ENCODE data around the gene HCN1.
"Not testable (repeated sequence)": the region's sequence is repeated elsewhere in the genome, so short reads cannot be mapped to it uniquely, and the experiment has no call there.

Gene HCN1

DNA sequence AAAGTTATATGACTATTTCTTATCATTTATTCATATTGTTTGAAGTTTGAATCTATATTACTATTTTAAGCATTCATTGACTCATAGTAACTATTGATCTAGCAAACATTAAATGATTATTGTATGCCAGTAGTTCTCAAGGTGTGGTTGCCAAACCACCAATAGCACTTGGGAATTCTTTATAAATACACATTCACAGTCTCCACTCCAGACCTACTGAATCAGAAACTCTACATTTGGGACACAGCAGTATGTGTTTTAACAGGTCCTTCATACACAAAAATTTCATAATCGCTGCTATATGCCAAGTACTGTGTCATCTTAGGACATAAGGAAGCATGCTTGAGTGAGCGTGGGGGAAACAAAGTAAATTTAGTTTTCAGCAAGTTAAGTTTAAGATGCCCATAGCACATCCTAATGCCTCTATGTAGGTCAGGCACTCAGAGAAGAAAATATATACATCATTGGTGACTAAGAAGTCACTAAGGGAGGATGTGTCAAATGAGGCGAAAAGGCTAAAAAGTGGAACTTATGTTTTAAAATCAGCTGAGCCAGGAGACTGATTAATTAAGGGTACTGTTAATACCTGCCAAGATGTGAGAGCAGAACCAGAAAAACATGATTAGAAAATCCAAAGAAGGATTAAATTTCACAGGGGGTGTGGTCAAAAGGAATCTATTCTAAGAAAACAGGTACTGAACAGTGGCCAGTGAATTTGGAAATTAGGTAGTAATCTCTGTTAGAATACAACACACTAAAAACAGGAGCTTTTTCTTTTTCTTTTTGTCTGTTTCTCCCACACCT is 340.8 kb downstream of the HCN1 start:
- DNase-seq = no peak
- TF ChIP-seq GATA1 (IDR thresholded peaks at IDR 0.05; ENCODE audit: low read depth, low read length) = no peak

DNA sequence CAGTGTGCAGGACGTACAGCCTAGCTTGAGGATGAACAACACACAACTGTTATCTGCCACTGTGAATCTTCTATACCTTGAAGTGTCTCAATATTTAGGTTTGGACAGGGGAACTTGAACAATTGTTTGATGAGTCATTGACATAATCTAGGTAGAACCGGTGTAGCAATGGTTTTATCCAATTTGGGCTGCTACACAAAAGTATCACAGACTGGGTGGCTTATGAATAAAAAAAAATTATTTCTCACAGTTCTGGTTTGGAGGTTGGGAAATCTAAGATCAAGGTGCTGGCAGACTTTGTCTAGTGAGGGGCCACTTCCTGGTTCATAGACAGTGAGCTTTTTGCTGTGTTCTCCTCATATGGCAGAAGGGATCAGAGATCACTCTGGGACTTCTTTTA is 359.7 kb downstream of the HCN1 start:
- TF ChIP-seq GATA1 (IDR thresholded peaks at IDR 0.05; ENCODE audit: low read depth, low read length) = no peak
- no peak for TF ChIP-seq POLR2A (IDR thresholded peaks at IDR 0.05; ENCODE audit: low read length)
- DNase-seq = no peak

DNA sequence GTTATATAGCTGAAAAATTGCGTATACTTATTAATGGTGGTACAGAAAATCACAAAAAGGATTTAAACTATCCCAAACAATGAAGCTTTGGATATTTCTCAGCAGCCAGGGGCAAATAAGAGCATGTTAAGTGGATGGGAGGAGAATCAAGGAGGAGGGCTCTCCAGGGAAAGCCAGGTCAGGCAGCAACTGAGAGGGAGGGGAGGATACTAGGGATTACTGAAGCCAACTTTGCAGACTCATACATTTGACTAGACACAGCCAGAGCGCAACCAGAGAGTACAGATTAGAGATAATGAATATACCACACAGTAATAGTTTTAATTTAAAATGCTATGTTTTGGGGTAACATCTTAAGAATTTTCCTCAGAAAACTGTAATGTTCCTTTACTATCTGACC is 360.2 kb downstream of the HCN1 start:
- no peak for TF ChIP-seq GATA1 (IDR thresholded peaks at IDR 0.05; ENCODE audit: low read depth, low read length)
- TF ChIP-seq POLR2A (IDR thresholded peaks at IDR 0.05; ENCODE audit: low read length) = no peak
- no peak for DNase-seq

DNA sequence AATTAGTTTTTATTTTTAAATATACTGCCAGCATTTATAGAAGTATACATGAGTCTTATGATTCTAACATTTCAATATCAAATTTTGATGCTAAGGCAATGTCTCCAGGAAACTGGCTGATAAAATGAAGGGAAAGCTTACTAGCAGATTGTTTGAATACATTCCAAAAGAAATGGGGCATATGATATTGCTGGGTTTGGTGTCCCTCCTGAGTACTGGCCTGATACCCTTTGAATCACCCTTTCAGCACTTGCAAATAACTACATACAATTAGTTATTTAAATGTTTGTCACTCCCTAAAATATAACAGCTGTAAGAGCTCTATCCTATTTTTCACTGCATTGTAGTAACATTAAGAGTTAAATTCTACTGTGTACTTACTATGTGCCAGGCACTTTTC is 360.8 kb downstream of the HCN1 start:
- TF ChIP-seq POLR2A (IDR thresholded peaks at IDR 0.05; ENCODE audit: low read length) (no peak), GATA1 (IDR thresholded peaks at IDR 0.05; ENCODE audit: low read depth, low read length) (no peak)
- no peak for DNase-seq

GRCh38 chr5:45334939-45335338 is 361.2 kb downstream of the HCN1 start:
- TF ChIP-seq GATA1 (IDR thresholded peaks at IDR 0.05; ENCODE audit: low read depth, low read length) (no peak), POLR2A (IDR thresholded peaks at IDR 0.05; ENCODE audit: low read length) (no peak)
- DNase-seq = no peak

GRCh38 chr5:45312627-45313026 is 383.6 kb downstream of the HCN1 start:
- not testable (repeated sequence) for DNase-seq

GRCh38 chr5:45295231-45295630 is 400.9 kb downstream of the HCN1 start:
- no peak for DNase-seq

DNA sequence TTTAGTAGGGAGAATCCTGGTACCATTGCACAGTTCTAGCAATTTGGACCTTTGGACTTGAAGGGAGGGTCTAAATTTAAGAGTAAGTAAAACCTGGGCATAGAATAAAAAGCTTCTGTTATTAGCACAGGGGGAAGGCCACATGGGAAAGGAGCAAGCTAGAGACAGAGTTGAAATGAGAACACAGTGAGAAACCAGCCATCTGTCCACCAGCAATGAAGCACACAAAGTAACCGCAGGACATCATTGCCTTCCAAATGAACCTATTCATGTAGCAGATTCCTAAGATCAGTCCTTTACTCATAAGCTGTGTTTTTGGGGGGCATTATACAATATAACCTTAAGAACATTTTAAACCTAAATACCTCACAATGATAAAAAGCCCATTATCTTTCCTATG is 407.4 kb downstream of the HCN1 start:
- DNase-seq = no peak
- no peak for TF ChIP-seq POLR2A (IDR thresholded peaks at IDR 0.05; ENCODE audit: low read length)
- TF ChIP-seq GATA1 (IDR thresholded peaks at IDR 0.05; ENCODE audit: low read depth, low read length) = no peak

More at GRCh38 chr5:45295231-45295630, 400.9 kb downstream of the HCN1 start:
- no peak for TF ChIP-seq POLR2A (IDR thresholded peaks at IDR 0.05; ENCODE audit: low read length)

DNA sequence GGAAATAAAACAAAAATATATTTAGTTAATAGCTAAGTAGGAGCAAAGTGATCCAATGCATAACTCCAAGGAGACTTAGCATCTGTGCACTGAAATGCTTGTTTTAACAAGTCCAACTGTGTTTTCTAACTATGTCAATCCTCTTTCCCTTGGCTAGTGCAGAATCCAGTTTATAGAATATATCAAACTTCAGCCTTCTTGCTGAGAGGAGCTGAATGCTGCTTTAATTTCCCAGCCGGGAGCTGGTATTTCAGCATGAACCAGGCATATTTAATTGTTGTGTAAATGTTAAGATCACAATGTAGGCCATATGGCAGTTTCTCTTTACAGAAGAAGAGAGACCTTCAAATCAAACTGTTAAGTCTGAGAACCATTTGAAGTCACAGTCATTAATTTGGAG is 411.7 kb downstream of the HCN1 start:
- DNase-seq = no peak
- no peak for TF ChIP-seq POLR2A (IDR thresholded peaks at IDR 0.05; ENCODE audit: low read length)
- no peak for TF ChIP-seq GATA1 (IDR thresholded peaks at IDR 0.05; ENCODE audit: low read depth, low read length)

GRCh38 chr5:45281081-45281480 is 415.1 kb downstream of the HCN1 start:
- no peak for TF ChIP-seq POLR2A (IDR thresholded peaks at IDR 0.05; ENCODE audit: low read length)
- no peak for TF ChIP-seq GATA1 (IDR thresholded peaks at IDR 0.05; ENCODE audit: low read depth, low read length)
- DNase-seq = no peak

DNA sequence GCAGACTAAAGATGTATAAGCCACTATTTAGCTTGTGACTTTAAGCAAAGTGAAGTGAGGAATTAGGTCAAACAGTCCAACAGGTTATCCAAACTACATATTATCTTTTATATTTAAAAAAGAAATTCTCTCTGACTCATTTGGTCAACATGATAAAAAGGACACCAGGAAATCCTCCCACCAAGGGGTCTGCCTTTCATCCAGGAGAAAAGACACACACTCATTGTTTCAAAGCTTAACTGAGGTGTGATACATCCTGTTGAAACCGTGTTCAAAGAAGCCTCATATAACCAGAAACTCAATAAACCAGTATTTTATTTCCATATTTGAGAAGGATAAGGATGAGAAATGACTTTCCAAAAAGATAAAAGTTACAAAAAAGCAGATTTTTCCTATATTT is 417.1 kb downstream of the HCN1 start:
- DNase-seq = no peak
- TF ChIP-seq GATA1 (IDR thresholded peaks at IDR 0.05; ENCODE audit: low read depth, low read length) (no peak), POLR2A (IDR thresholded peaks at IDR 0.05; ENCODE audit: low read length) (no peak)

DNA sequence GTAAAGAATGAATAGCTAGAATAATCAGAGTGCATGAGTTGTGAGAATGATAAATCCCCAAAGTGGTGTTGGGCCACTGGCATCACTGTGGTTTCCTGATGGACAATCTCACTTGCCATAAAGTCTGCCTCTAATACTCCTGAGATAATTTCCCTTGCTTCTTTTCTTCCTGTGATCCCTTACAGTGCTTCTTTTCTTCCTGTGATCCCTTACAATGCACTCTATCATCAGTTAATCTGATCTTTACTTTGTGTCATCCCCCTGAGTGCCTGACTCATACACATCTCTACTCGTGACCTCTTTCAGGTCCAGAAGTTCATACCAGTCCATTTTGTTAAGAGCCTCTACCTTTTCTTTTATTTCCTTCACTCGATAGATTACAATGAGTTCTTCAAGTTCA is 418.3 kb downstream of the HCN1 start:
- no peak for TF ChIP-seq GATA1 (IDR thresholded peaks at IDR 0.05; ENCODE audit: low read depth, low read length)
- TF ChIP-seq POLR2A (IDR thresholded peaks at IDR 0.05; ENCODE audit: low read length) = no peak
- DNase-seq = no peak

GRCh38 chr5:45274241-45274640 is 421.9 kb downstream of the HCN1 start:
- no peak for DNase-seq
- TF ChIP-seq GATA1 (IDR thresholded peaks at IDR 0.05; ENCODE audit: low read depth, low read length) (no peak), POLR2A (IDR thresholded peaks at IDR 0.05; ENCODE audit: low read length) (no peak)

- TF ChIP-seq GATA1 (IDR thresholded peaks at IDR 0.05; ENCODE audit: low read depth, low read length) (no peak), POLR2A (IDR thresholded peaks at IDR 0.05; ENCODE audit: low read length) (no peak)
- no peak for DNase-seq
Measured at GRCh38 chr5:45271626-45272025, 424.6 kb downstream of the HCN1 start.

- no peak for TF ChIP-seq POLR2A (IDR thresholded peaks at IDR 0.05; ENCODE audit: low read length)
- no peak for TF ChIP-seq GATA1 (IDR thresholded peaks at IDR 0.05; ENCODE audit: low read depth, low read length)
- no peak for DNase-seq
Measured at GRCh38 chr5:45264447-45264846, 431.7 kb downstream of the HCN1 start.
